22Rv1 (cell line): ENCODE data around the gene HK1.
A peak's percentile ranks its signal among the peaks of the same experiment; 100 is the strongest.

Experiments
- H3K27ac ChIP-seq: fragments of 450-650 bp; 2 replicates; pipeline ENCODE4 v1.5.1; 2017
- ZFX ChIP-seq: fragments of 450-650 bp; IDR thresholded peaks from 2 replicates; pipeline ENCODE4 v1.6.1; 2017; ENCODE audit warnings: antibody characterized with exemption, borderline replicate concordance
- TF ChIP-seq, protein P1 (sequence below): fragments of 450-650 bp; IDR thresholded peaks from 2 replicates; pipeline ENCODE4 v1.5.1; 2017; ENCODE audit warnings: mild to moderate bottlenecking

Gene HK1

DNA sequence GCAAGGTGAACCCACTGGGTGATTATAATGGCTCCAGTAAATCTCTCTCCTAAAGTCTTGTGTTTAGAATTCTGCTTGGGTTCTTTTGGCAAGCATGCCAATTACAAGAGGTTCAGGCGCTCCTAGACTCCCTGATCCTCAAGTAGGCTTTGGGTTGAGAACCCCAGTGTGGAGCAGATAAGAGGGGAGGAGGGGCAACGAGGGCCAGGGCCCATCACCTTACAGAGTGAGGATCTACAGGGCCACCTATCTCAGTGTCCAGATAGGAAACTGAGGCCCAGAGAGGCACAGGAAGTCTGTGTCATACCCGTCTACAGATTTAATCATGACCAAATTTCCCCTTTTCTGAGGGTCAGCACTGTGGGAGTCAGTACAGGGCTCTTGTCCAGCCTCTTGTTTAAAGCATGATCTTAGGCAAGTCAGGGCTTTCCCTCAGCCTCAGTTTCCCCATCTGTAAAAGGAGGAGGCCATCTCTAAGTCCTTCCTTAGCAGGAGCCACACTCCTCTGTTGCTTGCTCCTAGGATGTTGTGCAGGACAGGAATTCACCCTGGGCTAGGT lies 134.0 kb downstream of the HK1 start:
- TF ChIP-seq ZFX: no peak
- TF ChIP-seq, protein P1, sequence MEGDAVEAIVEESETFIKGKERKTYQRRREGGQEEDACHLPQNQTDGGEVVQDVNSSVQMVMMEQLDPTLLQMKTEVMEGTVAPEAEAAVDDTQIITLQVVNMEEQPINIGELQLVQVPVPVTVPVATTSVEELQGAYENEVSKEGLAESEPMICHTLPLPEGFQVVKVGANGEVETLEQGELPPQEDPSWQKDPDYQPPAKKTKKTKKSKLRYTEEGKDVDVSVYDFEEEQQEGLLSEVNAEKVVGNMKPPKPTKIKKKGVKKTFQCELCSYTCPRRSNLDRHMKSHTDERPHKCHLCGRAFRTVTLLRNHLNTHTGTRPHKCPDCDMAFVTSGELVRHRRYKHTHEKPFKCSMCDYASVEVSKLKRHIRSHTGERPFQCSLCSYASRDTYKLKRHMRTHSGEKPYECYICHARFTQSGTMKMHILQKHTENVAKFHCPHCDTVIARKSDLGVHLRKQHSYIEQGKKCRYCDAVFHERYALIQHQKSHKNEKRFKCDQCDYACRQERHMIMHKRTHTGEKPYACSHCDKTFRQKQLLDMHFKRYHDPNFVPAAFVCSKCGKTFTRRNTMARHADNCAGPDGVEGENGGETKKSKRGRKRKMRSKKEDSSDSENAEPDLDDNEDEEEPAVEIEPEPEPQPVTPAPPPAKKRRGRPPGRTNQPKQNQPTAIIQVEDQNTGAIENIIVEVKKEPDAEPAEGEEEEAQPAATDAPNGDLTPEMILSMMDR: no peak

DNA sequence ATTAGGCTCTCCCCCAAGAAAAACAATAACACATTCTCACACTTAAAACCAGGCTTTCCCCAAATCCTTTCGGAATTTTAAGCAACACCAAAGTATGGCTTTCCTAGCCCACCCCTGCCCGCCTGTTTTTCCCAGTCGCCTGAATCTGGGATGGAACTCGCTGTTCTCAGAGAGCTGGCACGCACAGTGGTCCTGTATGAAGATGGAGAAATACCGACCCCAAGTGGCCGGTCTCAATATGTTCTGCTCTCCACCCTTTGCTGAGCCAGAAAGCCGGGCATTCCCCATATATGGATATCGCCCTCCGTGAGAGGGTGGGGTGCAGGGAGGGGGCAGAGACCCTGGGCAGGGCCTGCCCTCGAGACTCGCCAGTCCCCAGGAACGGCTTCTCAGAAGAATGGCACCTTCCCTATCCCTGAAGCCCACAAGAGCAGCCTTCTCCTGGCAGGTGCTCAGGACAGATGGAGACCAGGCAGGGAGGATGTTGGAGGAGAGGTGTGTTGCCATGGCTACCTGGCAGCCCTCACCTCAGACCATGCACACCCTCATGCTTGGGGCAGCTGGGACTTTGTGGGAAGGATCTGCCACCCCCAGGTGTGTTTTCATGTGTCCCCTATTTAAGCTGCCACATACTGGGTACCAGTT lies 135.0 kb downstream of the HK1 start:
- H3K27ac ChIP-seq: no peak overlapping the region
- TF ChIP-seq ZFX: no peak
- TF ChIP-seq, protein P1: peak; percentile 50

More for the DNA sequence above, 134.0 kb downstream of the HK1 start:
- no peak overlapping the region for H3K27ac ChIP-seq

DNA sequence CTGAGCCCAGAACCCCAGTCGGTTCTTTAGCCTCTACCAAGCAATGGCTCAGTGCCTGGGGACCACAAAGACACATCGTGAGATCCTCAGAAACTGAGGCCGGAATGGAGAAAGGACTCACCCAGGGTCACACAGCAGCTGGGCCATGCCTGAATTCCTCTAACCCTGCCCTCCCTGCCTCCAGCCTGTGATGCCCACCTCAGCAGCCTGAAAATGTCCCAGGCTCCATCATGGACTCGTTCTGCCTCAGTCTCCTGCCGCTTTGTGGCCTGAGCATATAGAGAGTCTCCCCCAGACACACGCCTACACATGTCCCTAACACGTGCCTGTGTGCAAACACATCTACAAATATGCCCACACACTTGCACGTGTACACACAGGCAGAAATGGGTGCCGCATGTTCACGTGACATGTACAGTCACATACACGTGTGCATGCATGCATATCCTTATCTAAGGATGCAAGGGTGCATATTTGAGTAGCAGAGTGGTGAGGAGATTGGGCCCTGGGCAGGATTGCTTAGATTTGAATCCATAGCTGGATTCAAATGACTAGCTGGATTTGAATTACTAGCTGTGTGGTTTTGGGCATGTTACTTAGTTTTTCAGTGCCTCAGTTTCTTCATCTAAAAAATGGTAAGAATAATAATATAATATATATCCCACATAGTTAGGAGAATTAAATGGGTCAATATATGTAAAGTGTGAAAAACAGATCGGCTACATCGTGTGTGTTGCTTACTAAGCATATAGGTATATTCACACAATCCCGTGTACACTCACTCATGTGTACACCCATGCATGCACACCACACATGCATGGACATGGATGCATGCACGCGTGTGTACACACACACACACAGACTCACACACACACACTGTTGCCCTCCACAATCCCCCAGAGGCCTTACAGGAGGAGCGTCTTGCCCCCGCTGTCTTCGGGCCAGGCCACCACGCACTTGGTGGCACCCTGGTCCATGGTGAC lies 136.0 kb downstream of the HK1 start:
- no peak overlapping the region for H3K27ac ChIP-seq
- TF ChIP-seq, protein P1: no peak
- TF ChIP-seq ZFX: no peak

DNA sequence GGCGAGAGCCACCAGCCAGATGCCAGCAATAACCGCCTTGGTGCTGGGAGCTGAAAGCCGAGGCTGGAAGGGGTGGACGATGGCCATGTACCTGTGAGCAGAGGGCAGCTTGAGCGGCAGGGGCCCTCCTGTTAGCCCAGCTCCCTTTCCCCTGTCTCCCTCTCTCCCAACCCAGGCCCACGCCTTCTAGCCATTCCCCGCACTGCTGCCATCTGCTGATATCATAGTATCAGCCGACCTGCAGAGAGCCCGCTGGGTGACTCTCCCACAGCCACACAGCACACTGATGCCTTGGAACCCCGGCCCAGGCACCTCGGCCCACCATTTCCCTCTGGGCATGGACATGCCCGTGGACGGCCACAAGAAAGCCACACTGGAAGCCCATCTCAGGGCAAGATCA lies 136.8 kb downstream of the HK1 start:
- no peak for TF ChIP-seq ZFX

DNA sequence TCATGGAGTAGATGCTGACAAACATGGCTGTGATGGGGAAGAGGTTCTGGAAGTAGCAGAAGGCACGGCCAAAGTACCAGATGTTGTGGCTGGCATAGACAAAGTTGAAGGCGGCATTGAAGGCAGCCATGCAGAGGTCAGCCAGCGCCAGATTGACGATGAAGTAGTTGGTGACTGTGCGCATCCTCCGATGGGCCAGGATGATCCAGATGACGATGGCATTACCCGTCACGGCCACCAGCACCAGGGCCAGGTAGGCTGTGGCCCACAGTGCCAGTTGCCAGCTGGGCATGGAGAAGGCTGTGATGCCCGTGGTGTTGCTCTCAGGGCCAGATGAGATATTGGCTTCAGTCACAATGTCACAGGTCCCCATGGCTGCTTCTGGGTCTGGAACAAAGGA lies 137.7 kb downstream of the HK1 start:
- no peak for TF ChIP-seq ZFX
- TF ChIP-seq, protein P1: no peak
- no peak overlapping the region for H3K27ac ChIP-seq

More for the DNA sequence above, 136.8 kb downstream of the HK1 start:
- H3K27ac ChIP-seq: no peak overlapping the region

DNA sequence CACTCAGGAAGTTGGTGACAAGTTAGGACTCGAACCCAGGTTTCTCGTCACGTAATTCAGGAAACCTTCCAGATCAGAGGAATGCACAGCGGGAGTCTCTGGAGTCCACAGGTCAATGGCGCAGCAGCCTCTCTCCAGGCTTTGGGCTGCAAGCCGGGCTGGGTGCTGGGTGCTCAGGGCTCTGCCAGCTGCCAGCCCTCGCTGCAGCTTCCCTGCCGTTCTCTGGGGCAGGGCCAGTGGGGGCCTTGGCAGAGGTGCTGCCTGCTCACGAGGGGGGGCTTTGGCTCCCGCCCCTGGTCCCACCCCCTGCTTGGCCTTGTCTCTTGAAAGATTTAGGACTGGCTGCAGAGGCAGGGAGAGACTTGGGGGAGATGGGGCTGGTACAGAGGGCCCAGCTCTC lies 138.4 kb downstream of the HK1 start, which contains the start of gene TACR2:
Gene TACR2, minus strand, starts transcription at position 224 of the 400 bp plus-strand sequence. CDS start 595 bp downstream, outside the sequence.
- no peak within 1 kb of the TSS for H3K27ac ChIP-seq
- TF ChIP-seq, protein P1: no peak

DNA sequence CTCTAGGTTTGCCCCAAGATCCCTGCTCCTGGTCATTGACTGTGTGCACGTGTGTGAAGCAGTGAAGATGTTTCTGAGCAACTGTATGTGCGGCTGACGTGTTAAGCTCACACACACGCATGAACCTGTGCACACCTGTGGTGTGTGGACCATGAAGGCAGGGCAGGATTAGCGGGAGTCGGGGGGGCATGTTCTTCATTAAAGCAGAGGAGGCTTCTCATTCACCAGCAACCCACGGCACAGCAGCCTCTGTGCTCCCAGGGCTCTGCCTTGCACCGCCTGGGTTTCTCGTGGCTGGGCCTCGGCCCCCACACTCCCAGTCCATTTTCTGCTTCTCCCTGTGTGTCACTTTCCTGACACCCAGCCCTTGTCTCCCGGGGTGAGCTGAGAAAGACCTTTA lies 139.2 kb downstream of the HK1 start:
- no peak overlapping the region for H3K27ac ChIP-seq
- no peak for TF ChIP-seq ZFX
- TF ChIP-seq, protein P1: no peak
